GM13977 (cell line): ENCODE data around the gene CSNK2A1.
"Not testable (repeated sequence)": the region's sequence is repeated elsewhere in the genome, so short reads cannot be mapped to it uniquely, and the experiment has no call there.

Experiments used
- DNase-seq: peaks from one replicate; pipeline ENCODE4 v3.0.0; 2012; ENCODE audit warnings: low spot score
- CTCF ChIP-seq: IDR thresholded peaks from 2 replicates; pipeline ENCODE4 v1.5.1; 2012; ENCODE audit warnings: mild to moderate bottlenecking, control low read depth; ENCODE audit not compliant: insufficient read depth; ENCODE audit errors: extremely low read depth, missing control alignments
- in situ Hi-C: fragments of 300-500 bp; cut with MboI; formaldehyde crosslinking; loops from one replicate; pipeline ENCODE4 v1.12.0; 2022; ENCODE audit warnings: low sequenced_read_pairs, low pct_unique_long_range_greater_than_20kb, mixed read lengths, inconsistent platforms; ENCODE audit not compliant: unreplicated experiment

The CSNK2A1 gene

DNA sequence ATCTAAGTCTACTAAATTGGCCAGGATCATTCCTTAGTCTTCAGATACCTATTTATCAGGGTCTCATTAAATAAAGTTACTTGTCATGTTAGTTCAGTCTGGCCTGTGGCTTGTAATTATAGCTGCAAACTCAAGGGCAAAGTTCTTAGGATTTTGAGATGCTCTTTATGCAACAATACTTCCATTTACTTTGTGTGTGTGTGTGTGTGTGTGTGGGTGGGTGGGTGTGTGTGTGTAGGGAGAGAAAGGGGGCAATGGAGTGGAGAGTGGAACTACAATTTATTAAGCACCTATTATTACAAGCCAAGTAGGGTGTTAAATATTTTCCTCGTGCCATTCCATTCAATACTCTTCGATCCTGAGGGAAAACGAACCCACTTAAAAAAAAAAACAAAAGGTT, 63.5 kb downstream of the CSNK2A1 start:
- TF ChIP-seq CTCF, result no peak
- in situ Hi-C loops, result no loop called here
- no peak for DNase-seq

DNA sequence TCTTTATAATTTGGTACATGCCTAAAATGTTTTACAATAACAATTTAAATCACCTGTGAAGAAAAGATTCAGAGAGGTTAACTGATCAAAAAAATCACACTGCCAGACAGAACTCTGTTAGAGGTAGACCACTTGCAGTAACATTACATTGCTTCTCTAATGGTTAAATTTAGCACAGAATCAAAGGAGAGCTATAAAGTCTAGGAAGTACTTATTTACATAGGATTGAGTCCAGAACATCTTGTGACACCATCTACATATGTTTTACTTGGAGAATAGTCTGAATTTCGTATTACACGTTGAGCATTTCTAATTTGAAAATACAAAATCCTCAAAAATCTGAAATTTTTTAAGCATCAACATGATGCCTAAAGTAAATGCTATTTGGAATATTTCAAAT, 64.1 kb downstream of the CSNK2A1 start:
- DNase-seq, result no peak
- in situ Hi-C loops, result loop anchor here (10.0 kb wide), 1 partner anchor 125 kb away; no protein-coding TSS in a partner anchor
- no peak for TF ChIP-seq CTCF

DNA sequence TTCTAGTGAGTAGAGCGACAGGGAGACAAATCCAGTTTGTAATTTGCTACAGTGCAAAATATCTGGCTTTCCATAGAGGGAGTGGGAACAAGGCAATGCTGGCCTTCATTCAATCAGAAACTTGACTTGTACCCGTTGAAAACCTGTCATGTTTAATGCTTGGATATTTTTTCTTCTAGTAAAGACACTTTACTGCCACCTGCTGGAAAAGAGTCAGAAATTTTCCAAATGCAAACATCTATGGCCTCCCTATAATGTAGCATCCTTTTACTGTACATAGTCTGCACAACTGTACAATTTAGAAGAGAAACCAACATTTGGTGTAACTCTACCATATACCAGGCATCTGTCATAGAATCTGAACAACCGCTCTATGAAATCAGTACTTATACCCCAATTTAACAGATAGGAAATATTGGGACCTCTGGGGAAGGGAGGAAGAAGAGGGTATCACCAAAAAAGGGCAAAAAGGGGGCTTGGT, 64.6 kb downstream of the CSNK2A1 start:
- in situ Hi-C loops, result loop anchor here (10.0 kb wide), 1 partner anchor 124 kb away; no protein-coding TSS in a partner anchor
- peak; percentile 58 for TF ChIP-seq CTCF
- DNase-seq, result peak; percentile 66

GRCh38 chr20:478010-478948, 65.3 kb downstream of the CSNK2A1 start:
- in situ Hi-C loops, result loop anchor here (10.0 kb wide), 1 partner anchor 123 kb away; no protein-coding TSS in a partner anchor
- no peak for TF ChIP-seq CTCF
- no peak for DNase-seq

DNA sequence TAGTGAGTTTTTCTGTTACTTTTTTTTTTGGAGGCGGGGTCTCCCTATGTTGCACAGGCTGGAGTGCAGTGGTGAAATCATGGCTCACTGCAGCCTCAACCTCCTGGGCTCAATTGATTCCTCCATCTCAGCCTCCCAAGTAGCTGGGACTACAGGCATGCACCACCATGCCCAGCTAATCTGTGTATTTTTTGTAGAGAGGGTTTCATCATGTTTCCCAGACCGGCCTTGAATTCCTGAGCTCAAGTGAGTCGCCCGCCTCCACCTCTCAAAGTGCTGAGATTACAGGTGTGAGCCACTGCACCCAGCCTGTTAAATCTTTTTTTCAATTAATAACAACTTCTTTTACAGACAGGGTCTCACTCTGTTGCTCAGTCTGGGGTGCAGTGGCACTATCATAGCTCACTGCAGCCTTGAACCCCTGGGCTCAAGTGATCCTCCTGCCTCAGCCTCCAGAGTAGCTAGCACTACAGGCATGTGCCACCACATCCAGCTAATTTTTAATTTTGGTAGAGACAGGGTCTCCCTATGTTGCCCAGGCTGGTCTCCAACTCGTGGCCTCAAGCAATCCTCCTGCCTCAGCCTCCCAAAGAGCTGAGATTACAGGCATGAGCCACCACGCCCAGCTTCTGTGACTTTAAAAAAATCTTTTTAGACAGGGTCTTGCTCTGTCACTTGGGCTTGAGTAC, 66.9 kb downstream of the CSNK2A1 start:
- not testable (repeated sequence) for DNase-seq
- in situ Hi-C loops, result loop anchor here (10.0 kb wide), 1 partner anchor 122 kb away; no protein-coding TSS in a partner anchor

DNA sequence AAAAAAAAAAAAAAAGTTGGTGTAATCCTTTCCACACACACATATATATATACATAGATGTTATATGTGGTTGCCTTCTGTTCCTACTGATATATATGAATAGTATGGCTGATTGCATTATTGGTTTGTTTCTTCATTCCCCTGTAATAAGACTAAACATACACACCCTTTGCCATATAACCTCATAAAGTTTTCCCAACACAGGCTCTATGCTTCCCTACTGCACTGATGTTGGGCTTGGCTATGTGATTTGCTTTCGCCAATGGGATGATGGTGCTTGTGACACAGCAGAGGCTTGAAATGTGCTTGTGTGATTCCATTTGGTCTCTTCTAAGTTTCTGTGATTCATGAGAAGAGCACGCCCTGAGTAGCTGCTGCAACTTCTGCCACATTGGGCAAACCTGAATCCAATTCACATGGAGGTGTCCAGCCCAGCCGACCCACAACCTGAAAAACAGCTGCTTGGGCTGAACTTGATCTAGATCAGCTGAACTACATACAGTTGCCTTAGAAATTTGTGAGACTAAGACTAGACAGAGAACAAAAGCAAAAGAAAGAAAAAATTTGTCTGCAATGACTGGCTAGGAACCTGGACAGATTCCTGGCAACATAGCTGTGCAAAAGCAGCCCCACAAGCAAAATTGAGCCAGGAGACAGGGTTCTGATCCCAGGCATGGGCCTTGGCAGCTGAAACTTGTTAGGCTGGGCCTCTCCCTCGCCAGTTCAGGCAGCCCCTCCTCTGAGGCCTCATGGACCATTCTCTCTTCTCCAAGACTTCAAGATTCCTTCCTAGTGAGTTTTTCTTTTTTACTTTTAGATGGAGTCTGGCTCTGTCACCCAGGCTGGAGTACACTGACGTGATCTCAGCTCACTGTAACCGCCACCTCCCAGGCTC, 67.9 kb downstream of the CSNK2A1 start:
- in situ Hi-C loops, result loop anchor here (10.0 kb wide), 1 partner anchor 121 kb away; no protein-coding TSS in a partner anchor
- TF ChIP-seq CTCF, result no peak
- DNase-seq, result no peak
